GM21528 (cell line): ENCODE measurements around the gene TRIP4.
"Not testable (repeated sequence)": the region's sequence is repeated elsewhere in the genome, so short reads cannot be mapped to it uniquely, and the experiment has no call there.

Experiments
- ATAC-seq: cut with Tn5 transposase; IDR thresholded peaks from one replicate; pipeline ENCODE4 v1.9.1; 2021; ENCODE audit warnings: mild to moderate bottlenecking, moderate library complexity; ENCODE audit not compliant: unreplicated experiment, low FRiP score

Gene TRIP4

DNA sequence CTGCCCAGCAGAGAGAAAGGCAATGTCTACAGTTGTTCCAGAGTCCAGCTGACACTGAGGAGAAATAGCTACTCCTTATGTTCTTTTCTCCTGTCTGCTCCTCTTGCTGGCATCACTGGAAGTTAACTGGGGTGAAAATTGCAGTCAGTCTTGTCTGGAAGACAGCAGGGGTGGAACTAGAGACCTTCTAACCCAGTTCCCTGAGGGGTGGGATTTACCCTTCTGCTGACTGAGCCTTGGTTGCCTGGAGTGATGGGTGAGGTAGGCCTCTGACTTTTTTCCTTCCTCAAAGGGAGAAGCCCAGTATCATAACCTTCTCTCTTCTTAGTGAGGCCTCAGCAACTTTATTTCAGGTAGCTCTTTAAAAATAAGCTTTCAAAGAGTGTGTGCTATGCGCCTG lies 88.9 kb downstream of the TRIP4 start:
- ATAC-seq = no peak

DNA sequence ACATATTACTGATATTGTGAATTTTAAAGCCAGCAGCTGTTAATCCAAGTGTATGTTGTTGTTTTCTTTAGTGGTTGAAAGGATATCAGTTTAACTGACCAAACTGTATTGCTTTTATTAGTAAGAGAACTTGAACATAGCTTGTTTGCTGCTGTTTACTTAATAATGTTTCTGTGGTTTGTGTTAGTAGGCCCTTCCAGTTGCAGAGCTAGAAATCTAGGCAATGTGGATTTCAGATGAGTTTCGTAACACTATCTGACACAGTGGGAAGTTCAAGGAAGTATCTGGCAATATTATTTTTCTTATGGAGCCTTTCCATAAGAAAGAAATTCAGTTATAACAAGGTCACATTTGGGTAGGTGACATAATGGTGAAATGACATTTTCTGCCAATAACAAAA lies 91.2 kb downstream of the TRIP4 start:
- ATAC-seq = no peak

DNA sequence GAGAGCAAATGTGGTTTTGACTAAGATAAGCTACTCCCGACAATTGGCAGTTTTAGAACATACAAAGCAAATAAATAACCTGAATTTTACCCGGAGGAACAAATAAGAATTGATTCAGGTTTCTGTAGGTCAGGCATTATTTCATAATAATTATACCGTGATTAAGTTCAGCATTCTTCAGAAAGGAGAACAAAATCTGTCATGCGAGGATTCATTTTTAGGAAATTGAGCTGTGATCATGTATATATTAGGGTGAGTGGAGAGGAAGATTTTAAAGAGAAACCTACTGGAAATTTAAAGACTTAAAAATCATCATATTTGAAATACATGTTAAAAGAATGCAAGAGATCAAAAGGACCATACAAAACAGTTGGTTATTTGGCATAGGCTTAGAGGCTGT lies 93.3 kb downstream of the TRIP4 start:
- no peak for ATAC-seq

DNA sequence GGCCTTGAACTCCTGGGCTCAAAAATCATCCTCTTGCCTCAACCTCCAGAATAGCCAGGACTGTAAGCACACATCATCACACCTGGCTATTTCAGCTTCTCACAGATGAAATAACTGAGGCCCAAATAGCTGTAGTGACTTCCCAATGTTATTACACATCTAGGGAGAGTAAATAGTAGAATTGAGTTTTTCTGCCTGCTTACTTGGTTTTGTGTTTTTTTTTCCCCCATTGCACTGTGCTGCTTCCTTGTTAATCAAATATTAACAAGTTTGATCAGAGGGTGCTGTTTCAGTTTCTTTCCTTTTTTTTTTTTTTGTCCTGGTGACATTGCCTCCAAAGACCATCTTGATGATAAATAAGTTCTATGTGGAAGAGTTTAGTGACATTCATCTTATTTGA lies 96.1 kb downstream of the TRIP4 start:
- ATAC-seq = no peak

DNA sequence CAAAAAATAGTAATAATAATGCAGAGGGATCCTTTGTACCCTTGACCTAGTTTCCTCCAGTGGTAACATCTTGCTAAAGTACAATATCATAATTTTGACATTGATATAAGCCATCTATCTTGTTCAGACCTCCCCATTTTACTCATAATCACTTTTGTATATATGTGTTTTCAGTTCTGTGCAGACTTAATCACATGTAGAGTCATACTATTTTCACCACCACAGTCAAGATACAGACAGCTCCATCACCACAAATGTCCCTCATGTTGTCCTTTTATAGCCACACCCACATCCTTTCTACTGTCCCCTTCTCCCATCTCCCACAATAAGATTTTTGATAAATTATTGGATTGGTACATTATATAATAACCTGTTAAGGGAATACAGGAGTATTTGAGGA lies 98.2 kb downstream of the TRIP4 start:
- no peak for ATAC-seq

DNA sequence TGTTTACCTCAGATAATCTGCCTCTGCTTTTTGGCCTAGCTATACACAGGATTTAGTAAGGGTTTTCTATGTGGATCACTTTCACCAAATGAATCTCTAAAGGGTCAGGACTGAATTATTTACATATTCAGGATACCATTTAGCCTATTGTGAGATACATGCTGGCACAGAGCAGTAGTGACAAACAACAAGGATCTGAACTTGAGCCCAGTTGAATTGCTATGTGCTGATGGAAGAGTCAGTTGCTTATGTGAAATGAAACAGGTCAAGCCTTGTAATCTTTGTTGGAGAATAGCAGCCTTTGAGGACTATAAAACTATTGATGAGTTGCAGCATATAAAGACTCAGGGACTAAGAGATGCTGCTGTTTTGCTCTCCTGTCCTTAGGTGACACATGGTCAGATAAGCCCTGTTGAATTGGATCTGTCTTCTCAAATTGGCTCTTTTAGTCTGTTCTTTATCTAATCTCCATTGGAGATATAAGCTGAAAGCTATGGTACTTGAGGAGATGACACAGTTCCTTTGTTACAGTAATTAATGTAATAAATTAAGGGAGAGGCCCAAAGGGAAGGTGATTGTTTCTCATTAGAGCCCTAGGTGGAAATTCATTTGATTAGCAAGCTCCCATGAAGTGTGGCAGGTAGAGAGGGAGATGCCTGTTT lies 103.1 kb downstream of the TRIP4 start:
- ATAC-seq = no peak

DNA sequence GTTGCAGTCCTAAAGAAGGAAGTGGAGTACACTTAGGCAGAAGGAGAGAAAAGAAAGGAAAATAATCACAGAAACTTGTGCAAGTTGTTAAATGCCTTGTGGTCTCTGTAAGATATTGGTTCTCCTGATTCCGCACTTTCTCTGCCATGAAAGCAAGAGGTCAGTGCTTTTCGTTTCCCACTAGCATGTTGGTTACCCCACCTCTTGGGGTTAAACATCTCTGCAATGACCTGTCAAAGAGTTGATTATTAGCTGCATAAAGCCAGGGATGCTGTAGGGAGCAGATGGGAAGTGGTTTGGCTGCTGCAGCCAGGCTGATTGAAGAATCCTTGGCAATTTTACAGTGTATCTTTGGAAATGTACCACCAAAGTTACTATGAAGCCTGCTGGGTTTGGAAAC lies 106.0 kb downstream of the TRIP4 start:
- no peak for ATAC-seq

DNA sequence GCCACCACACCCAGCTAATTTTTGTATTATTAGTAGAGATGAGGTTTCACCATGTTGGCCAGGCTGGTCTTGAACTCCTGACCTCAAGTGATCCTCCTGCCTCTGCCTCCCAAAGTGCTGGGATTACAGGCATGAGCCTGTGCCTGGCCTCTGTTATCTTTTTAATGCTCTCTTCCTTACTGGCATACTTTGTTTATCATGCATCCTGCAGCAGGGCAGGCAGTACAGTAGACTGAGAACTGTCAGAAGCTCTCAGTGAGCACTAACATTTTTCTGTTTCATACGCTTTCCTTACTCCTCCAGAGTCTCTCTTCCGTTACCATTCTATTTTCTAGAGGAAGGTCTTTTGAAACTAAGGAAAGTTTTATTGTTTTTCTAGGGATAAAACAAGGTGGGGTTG lies 108.3 kb downstream of the TRIP4 start:
- not testable (repeated sequence) for ATAC-seq

DNA sequence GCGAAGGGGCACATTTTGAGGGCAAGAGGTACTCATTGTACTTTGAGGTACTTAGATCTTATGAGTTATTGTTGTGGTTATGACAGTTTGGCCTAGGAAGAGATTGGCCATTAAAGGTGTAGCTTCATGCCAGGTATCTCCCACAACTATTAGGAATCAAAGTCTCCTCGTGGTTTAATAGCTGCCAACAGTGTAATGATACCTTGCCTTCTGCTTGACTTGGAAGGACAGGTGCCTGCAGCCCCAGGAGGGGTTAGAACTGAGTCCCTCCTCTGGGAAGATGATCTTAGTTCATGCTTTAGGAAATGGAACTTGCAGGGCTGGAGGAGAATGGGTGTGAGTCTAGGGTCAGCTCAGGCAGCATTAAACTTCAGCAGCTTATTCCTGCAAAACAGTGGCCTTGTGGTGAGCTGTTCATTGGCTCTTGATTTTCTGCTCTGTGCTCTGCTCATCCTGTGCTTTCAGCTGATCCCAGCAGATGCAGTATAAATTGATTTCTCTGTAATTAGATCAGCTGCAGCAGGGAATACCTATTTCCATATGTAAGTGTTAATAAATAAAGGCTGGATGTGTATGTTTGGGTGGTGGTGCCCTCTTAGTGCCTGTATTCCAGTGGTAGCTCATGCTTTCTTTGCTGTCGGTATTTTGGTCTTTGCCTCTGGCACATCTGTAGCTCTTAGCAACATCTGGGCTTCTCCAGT lies 113.2 kb downstream of the TRIP4 start:
- no peak for ATAC-seq

DNA sequence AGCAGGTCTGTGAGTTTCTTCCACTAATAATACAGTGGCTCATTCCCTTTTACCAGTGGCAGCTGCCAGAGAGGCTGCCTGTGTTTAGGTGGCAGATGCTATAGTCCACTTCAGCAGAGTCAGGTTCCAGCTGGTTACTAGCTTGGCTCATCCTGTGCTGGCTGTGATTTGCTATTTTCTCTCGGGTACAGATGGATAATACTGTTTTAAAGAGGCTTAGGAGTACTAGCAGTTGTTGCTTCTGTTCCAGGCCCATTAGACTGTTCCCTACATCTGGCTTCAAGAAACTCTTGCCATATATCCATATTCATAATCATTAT lies 113.7 kb downstream of the TRIP4 start:
- no peak for ATAC-seq

DNA sequence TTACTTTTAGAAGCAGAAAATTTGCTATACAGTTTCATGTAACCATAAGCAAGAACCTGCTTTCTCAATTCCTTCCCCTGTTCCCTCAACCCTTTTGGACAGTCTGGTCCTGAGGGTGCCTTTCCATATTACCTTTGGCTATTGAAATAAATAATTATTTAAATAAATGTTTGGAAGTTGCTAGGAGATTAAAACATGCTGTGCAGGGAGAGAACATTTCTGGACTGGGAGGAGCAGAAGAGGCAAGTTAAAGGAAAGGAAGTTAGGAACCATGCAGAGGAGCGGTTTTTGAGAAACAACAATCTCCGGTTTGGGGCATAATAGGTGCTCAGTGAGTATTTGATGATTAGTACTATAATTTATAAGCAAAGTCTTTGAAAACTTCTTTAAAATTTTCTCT lies 114.5 kb downstream of the TRIP4 start:
- no peak for ATAC-seq

DNA sequence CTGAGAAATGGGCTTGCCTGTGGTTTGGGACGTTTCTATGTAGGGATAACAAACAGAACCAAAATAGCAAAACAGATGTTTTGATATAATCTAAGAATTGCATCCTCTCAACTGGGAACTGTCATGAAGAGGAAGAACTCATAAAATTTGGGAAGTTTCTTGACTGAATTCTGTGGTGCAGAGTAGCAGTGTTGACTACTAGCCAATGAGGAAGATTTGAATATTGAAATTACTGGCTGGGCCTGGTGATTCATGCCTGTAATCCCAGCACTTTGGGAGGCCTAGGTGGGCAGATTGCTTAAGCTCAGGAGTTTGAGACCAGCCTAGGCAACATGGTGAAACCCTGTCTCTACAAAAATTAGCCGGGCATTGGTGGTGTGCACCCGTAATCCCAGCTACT lies 114.9 kb downstream of the TRIP4 start:
- no peak for ATAC-seq

DNA sequence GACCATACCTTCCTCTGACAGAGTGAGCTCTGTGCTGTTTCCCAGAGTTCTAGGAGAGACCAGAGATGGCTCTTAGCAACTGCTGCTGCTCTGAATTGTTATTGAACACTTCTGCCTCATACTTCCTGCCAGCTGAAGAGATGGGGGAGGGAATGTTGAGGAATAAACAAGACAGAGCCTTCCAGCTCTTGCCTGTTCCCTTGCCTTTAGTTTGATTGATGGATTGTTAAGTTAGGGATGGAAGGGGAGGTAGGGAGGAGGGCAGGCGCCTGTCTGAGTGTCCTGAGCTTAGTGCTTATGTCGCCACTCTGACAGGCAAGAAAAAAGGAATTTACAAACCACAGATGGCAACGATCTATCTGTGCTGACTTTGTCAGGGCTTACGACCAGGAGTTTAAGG lies 115.6 kb downstream of the TRIP4 start:
- no peak for ATAC-seq

DNA sequence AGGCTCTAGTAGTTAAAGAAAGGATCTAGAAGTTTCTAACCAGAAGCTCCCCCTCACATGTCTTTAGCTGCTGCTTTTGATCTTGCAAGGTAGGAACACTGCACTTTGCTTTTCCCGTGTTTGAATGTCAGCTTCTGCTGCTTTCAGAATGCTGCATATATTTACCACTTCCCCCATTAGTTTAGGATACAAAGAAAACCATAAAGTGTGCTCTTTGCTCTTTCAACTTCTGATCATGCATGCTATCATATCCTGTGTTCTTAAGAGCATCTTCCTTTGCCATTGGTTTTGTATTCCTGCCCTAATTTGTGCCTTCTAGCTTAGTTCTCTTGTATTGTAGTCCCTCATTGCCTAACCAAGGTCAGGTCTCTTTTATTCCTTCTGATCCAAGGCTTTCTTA lies 116.0 kb downstream of the TRIP4 start:
- ATAC-seq = no peak
